Measurements from ENCODE around the gene NECAB2. TPM values are rescaled to one million over a fixed set of nuclear protein-coding genes. Genes with fewer than 3 reads are reported as not detected.

NECAB2 gene
- total RNA-seq, 3 donors from 2014 or later: 1.5 TPM; not detected in 2

GRCh38 chr16:84007965-84008364, 39.9 kb downstream of the NECAB2 start:
- Histone ChIP-seq H3K4me3 (no peak overlapping the region), H3K27me3 (peaks cover 0 to 5% of the 10 kb centered on the region in 2 donors), H3K27ac (no peak overlapping the region), H3K4me1 (no peaks in the 10 kb centered on the region), H3K36me3 (no peaks in the 10 kb centered on the region), H3K9me3 (no peaks in the 10 kb centered on the region)
- DNase-seq (ENCODE audit: low spot score in 2 of 2): no peak
- intact Hi-C loops (cut with DNase I; ENCODE audit: low total_unique reads): loop anchor here (10.0 kb wide), 1 partner anchor 1453 kb away; no protein-coding TSS in a partner anchor
- TF ChIP-seq CTCF (IDR thresholded peaks at IDR 0.05) (no peak), POLR2A (IDR thresholded peaks at IDR 0.05) (no peak), POLR2AphosphoS5 (IDR thresholded peaks at IDR 0.05) (no peak)

GRCh38 chr16:84009282-84009681, 41.2 kb downstream of the NECAB2 start:
- TF ChIP-seq POLR2A (IDR thresholded peaks at IDR 0.05) (no peak), CTCF (IDR thresholded peaks at IDR 0.05) (no peak), POLR2AphosphoS5 (IDR thresholded peaks at IDR 0.05) (no peak)
- Histone ChIP-seq H3K4me3 (no peak overlapping the region), H3K9me3 (no peaks in the 10 kb centered on the region), H3K4me1 (no peaks in the 10 kb centered on the region), H3K27ac (no peak overlapping the region), H3K27me3 (peaks cover 0 to 5% of the 10 kb centered on the region in 2 donors), H3K36me3 (no peaks in the 10 kb centered on the region)
- intact Hi-C loops (cut with DNase I; ENCODE audit: low total_unique reads): loop anchor here (1.0 to 10.0 kb wide), 2 partner anchors 18 to 1454 kb away; no protein-coding TSS in a partner anchor
- no peak for DNase-seq (ENCODE audit: low spot score in 2 of 2)

- no peaks in the 10 kb centered on the region for H3K27me3 ChIP-seq
Measured at GRCh38 chr16:84013787-84014569, 45.9 kb downstream of the NECAB2 start.

GRCh38 chr16:84014570-84015327, 46.7 kb downstream of the NECAB2 start:
- Histone ChIP-seq H3K4me3 (no peak overlapping the region), H3K9me3 (no peaks in the 10 kb centered on the region), H3K27me3 (no peaks in the 10 kb centered on the region), H3K4me1 (no peaks in the 10 kb centered on the region), H3K27ac (no peak overlapping the region), H3K36me3 (no peaks in the 10 kb centered on the region)
- DNase-seq (ENCODE audit: low spot score in 2 of 2): no peak
- intact Hi-C loops (cut with DNase I; ENCODE audit: low total_unique reads): no loop called here
- TF ChIP-seq POLR2A (IDR thresholded peaks at IDR 0.05): no peak
- TF ChIP-seq POLR2AphosphoS5 (IDR thresholded peaks at IDR 0.05): no peak
- no peak for TF ChIP-seq CTCF (IDR thresholded peaks at IDR 0.05)

More at GRCh38 chr16:84013787-84014569, 45.9 kb downstream of the NECAB2 start:
- intact Hi-C loops (cut with DNase I; ENCODE audit: low total_unique reads): no loop called here
- Histone ChIP-seq H3K36me3 (no peaks in the 10 kb centered on the region), H3K4me1 (no peaks in the 10 kb centered on the region), H3K27ac (no peak overlapping the region), H3K4me3 (no peak overlapping the region), H3K9me3 (no peaks in the 10 kb centered on the region)
- peak in 1 of 2 donors; percentile 27 for DNase-seq (ENCODE audit: low spot score in 2 of 2)
- TF ChIP-seq POLR2AphosphoS5 (IDR thresholded peaks at IDR 0.05) (no peak), CTCF (IDR thresholded peaks at IDR 0.05) (no peak), POLR2A (IDR thresholded peaks at IDR 0.05) (no peak)

GRCh38 chr16:84015399-84015798, 47.4 kb downstream of the NECAB2 start:
- Histone ChIP-seq H3K27me3 (no peaks in the 10 kb centered on the region), H3K36me3 (no peaks in the 10 kb centered on the region), H3K4me1 (no peaks in the 10 kb centered on the region), H3K9me3 (no peaks in the 10 kb centered on the region), H3K27ac (no peak overlapping the region), H3K4me3 (no peak overlapping the region)
- TF ChIP-seq CTCF (IDR thresholded peaks at IDR 0.05) (no peak), POLR2A (IDR thresholded peaks at IDR 0.05) (no peak), POLR2AphosphoS5 (IDR thresholded peaks at IDR 0.05) (no peak)
- intact Hi-C loops (cut with DNase I; ENCODE audit: low total_unique reads): no loop called here
- no peak for DNase-seq (ENCODE audit: low spot score in 2 of 2)
